ENCODE results near the gene THSD7B. TPM values are rescaled to one million over a fixed set of nuclear protein-coding genes. Genes with fewer than 3 reads are reported as not detected.

Gene THSD7B
- total RNA-seq, 4 donors from 2014 or later = under 0.01 to 0.29 (median 0.03) TPM

DNA sequence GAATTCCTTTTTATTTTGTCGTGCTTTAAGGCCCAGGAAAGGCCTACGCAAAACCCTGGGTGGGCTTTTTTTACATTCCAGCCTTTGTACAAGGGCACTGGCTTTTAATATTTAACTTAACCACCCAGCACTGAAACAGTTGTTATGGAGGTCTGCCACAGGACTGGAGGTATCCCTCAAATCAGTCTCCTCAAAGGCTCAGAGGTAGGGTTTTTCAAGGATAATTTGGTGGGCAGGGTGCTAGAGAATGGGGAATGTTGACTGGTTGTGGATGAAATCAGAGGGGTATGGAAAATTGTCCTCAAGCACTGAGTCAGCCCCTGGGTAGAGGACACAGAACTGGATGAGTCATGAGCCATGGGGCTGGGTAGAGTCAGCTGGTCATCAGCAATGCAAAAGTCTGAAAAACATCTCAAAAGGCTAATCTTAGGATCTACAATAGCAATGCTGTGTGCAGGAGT, 443.1 kb downstream of the THSD7B start:
- Histone ChIP-seq H3K4me1 (no peaks in the 10 kb centered on the region), H3K9me3 (no peaks in the 10 kb centered on the region), H3K27me3 (no peaks in the 10 kb centered on the region), H3K36me3 (no peaks in the 10 kb centered on the region), H3K4me3 (no peak overlapping the region), H3K27ac (replicated peaks in 1 of 4) (no peak overlapping the region)
- intact Hi-C loops (cut with DNase I) = no loop called here
- DNase-seq (ENCODE audit: extremely low spot score) = no peak
- WGBS = 71% methylated on average over 2 of the region's 2 CpGs
- no peak for TF ChIP-seq POLR2A (IDR thresholded peaks at IDR 0.05; ENCODE audit: low read depth)
- TF ChIP-seq EP300 (IDR thresholded peaks at IDR 0.05) = no peak
- TF ChIP-seq POLR2AphosphoS5 (IDR thresholded peaks at IDR 0.05) = no peak
- TF ChIP-seq, protein P1, sequence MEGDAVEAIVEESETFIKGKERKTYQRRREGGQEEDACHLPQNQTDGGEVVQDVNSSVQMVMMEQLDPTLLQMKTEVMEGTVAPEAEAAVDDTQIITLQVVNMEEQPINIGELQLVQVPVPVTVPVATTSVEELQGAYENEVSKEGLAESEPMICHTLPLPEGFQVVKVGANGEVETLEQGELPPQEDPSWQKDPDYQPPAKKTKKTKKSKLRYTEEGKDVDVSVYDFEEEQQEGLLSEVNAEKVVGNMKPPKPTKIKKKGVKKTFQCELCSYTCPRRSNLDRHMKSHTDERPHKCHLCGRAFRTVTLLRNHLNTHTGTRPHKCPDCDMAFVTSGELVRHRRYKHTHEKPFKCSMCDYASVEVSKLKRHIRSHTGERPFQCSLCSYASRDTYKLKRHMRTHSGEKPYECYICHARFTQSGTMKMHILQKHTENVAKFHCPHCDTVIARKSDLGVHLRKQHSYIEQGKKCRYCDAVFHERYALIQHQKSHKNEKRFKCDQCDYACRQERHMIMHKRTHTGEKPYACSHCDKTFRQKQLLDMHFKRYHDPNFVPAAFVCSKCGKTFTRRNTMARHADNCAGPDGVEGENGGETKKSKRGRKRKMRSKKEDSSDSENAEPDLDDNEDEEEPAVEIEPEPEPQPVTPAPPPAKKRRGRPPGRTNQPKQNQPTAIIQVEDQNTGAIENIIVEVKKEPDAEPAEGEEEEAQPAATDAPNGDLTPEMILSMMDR (IDR thresholded peaks at IDR 0.05) = no peak

DNA sequence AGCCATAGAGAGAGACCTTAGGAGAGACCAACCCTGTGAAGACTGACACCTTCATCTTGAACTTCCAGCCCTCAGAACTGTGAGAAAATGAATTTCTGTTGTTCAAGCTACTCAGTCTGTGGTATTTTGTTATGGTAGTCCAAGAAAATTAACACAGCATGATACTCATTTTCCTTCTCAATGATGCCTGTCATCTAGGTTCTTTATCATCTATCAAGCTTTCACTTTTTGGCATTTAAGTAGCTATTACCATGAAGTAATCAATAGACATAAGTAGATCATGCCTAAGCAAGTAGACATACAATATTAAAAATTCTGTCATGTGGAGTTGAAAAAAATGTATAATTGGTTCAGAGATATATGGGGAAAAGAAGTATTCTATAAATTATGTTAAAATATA, 444.7 kb downstream of the THSD7B start:
- H3K4me3 ChIP-seq = no peak overlapping the region
- no peak for DNase-seq (ENCODE audit: extremely low spot score)
- TF ChIP-seq POLR2AphosphoS5 (IDR thresholded peaks at IDR 0.05) (no peak), POLR2A (IDR thresholded peaks at IDR 0.05; ENCODE audit: low read depth) (no peak)
- TF ChIP-seq, protein P1 (IDR thresholded peaks at IDR 0.05) = no peak

DNA sequence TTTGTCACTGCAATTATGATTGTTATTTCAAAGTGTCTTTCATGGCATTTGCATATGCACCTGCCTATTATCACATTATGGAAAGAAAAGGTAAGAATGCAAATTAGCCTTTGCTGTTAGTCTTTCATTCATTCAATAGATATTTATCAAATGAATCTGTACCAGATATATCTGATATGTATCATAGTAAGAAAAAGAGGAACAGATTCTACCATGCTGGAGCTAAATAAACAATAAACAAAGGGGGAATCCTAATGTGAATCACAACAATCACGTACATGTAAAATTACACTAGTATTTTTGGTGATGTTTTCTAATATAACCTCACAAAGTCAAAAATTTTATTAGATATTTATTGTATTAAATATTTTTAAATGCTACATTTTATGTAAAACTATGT, 446.4 kb downstream of the THSD7B start:
- no peak for DNase-seq (ENCODE audit: extremely low spot score)
- intact Hi-C loops (cut with DNase I) = no loop called here
- no peaks in the 10 kb centered on the region for H3K27me3 ChIP-seq
- no peaks in the 10 kb centered on the region for H3K9me3 ChIP-seq
- no peaks in the 10 kb centered on the region for H3K4me1 ChIP-seq
- no peak overlapping the region for H3K27ac ChIP-seq (replicated peaks in 1 of 4)
- TF ChIP-seq EP300 (IDR thresholded peaks at IDR 0.05) (no peak), POLR2A (IDR thresholded peaks at IDR 0.05; ENCODE audit: low read depth) (no peak), POLR2AphosphoS5 (IDR thresholded peaks at IDR 0.05) (no peak)
- TF ChIP-seq, protein P1 (IDR thresholded peaks at IDR 0.05) = no peak
- no peak overlapping the region for H3K4me3 ChIP-seq
- H3K36me3 ChIP-seq = no peaks in the 10 kb centered on the region
- 89% methylated on average over 1 of the region's 1 CpG for WGBS

More for the DNA sequence above, 444.7 kb downstream of the THSD7B start:
- H3K27me3 ChIP-seq = no peaks in the 10 kb centered on the region
- intact Hi-C loops (cut with DNase I) = no loop called here
- H3K27ac ChIP-seq (replicated peaks in 1 of 4) = no peak overlapping the region
- H3K4me1 ChIP-seq = no peaks in the 10 kb centered on the region
- no peaks in the 10 kb centered on the region for H3K36me3 ChIP-seq
- H3K9me3 ChIP-seq = no peaks in the 10 kb centered on the region

DNA sequence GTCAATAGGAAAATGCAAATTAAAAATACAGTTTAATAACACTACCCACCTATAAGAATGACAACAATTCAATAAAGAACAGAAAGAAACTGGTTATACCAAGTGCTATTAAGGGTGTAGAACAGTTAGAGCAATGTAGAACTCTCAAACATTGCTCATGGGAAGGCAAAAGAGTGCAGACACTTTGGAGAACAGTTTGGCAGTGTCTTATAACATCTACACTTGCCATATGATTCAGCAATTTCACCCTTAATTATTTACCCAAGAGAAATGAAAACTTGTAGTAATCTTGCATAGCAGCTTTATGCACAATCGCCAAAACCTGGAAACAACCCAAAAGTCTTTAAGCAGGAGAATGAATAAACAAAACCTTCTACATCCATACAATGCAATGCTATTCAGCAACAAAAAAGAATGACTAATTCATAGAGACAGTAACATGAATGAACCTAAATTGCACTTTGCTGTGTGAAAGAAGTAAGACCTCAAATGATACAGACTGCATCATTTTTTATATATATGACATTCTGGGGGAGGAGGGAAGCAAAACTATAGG, 455.2 kb downstream of the THSD7B start:
- no peak overlapping the region for H3K27ac ChIP-seq (replicated peaks in 1 of 4)
- intact Hi-C loops (cut with DNase I) = no loop called here
- TF ChIP-seq POLR2A (IDR thresholded peaks at IDR 0.05; ENCODE audit: low read depth) (no peak), EP300 (IDR thresholded peaks at IDR 0.05) (no peak), POLR2AphosphoS5 (IDR thresholded peaks at IDR 0.05) (no peak)
- TF ChIP-seq, protein P1 (IDR thresholded peaks at IDR 0.05) = no peak
- DNase-seq (ENCODE audit: extremely low spot score) = no peak
- no peaks in the 10 kb centered on the region for H3K9me3 ChIP-seq
- no peaks in the 10 kb centered on the region for H3K36me3 ChIP-seq
- no peaks in the 10 kb centered on the region for H3K4me1 ChIP-seq
- no peak overlapping the region for H3K4me3 ChIP-seq
- 50% methylated on average over 1 of the region's 1 CpG for WGBS
- no peaks in the 10 kb centered on the region for H3K27me3 ChIP-seq

Measured in esophagus muscularis mucosa (tissue), 4 donors.